Fibroblast of lung (primary cell): ENCODE data around the gene CLN6. TPM values are rescaled to one million over a fixed set of nuclear protein-coding genes. Genes with fewer than 3 reads are reported as not detected.
A peak's percentile ranks its signal among the peaks of the same experiment; 100 is the strongest.

Experiments
- DNase-seq, 2 donors: peaks; one replicate each; pipeline versions ENCODE4 v3.0.0 to v3.0.0-alpha.2; 2010; ENCODE audit warnings: low read depth in 2 of 2
- H2AFZ ChIP-seq: 2 replicates; pipeline ENCODE4 v1.5.1; 2012; ENCODE audit warnings: low read length, control low read depth, inconsistent platforms
- H3K27ac ChIP-seq: 2 replicates; pipeline ENCODE4 v1.5.1; 2011; ENCODE audit warnings: low read length, control low read depth; ENCODE audit not compliant: insufficient read depth
- H3K27me3 ChIP-seq: 2 replicates; pipeline ENCODE4 v1.5.1; 2011; ENCODE audit warnings: mild to moderate bottlenecking, low read length; ENCODE audit not compliant: control insufficient read depth, insufficient read depth
- H3K36me3 ChIP-seq: 2 replicates; pipeline ENCODE4 v1.5.1; 2011; ENCODE audit warnings: low read length; ENCODE audit not compliant: control insufficient read depth, insufficient read depth
- H3K4me1 ChIP-seq: 2 replicates; pipeline ENCODE4 v1.5.1; 2011; ENCODE audit warnings: low read length; ENCODE audit not compliant: control insufficient read depth, insufficient read depth; ENCODE audit errors: extremely low read depth
- H3K4me2 ChIP-seq: 2 replicates; pipeline ENCODE4 v1.5.1; 2011; ENCODE audit warnings: low read length, control low read depth; ENCODE audit not compliant: insufficient read depth; ENCODE audit errors: extremely low read depth
- H3K4me3 ChIP-seq, 4 experiments: fragments of 200-600 bp in 1 of 4; sonication (generic) in 1 of 4; replicated peaks in 1 of 4; 2 replicates each; pipeline ENCODE4 v1.5.1; 2011 to 2016; ENCODE audit warnings: low read length in 4 of 4, low read depth in 3 of 4, mild to moderate bottlenecking in 3 of 4, control low read depth in 2 of 4, inconsistent platforms in 1 of 4, mixed read lengths in 1 of 4; ENCODE audit not compliant: insufficient read depth in 1 of 4; ENCODE audit errors: control extremely low read depth in 1 of 4
- H3K79me2 ChIP-seq: 2 replicates; pipeline ENCODE4 v1.5.1; 2012; ENCODE audit warnings: mild to moderate bottlenecking, low read length, inconsistent platforms; ENCODE audit not compliant: control insufficient read depth, insufficient read depth
- H3K9ac ChIP-seq: 2 replicates; pipeline ENCODE4 v1.5.1; 2011; ENCODE audit warnings: mild to moderate bottlenecking, low read length, control low read depth; ENCODE audit not compliant: insufficient read depth
- H3K9me3 ChIP-seq: 2 replicates; pipeline ENCODE4 v1.5.1; 2012; ENCODE audit warnings: low read depth, low read length; ENCODE audit not compliant: control insufficient read depth, insufficient read depth
- H4K20me1 ChIP-seq: 2 replicates; pipeline ENCODE4 v1.5.1; 2011; ENCODE audit warnings: low read length; ENCODE audit not compliant: control insufficient read depth, insufficient read depth; ENCODE audit errors: extremely low read depth
- EZH2 ChIP-seq: IDR thresholded peaks from 2 replicates; pipeline ENCODE4 v1.5.1; 2012; ENCODE audit warnings: low read length, control low read depth, mild to moderate bottlenecking; ENCODE audit errors: missing control alignments
- polyA plus RNA-seq, 2 donors: library from polyadenylated mRNA; depleted of rRNA in 1 of 2; stranded (reverse) in 1 of 2; unstranded in 1 of 2; fragments of >200 nt; gene quantifications; 2 replicates each; pipeline ENCODE4 v1.2.1, GENCODE V29; 2011 to 2012; ENCODE audit warnings: missing spikeins in 1 of 2
- total RNA-seq: library from RNA; depleted of rRNA; stranded (reverse); fragments of >200 nt; gene quantifications from 2 replicates; pipeline ENCODE4 v1.2.1, GENCODE V29; 2014
- TF ChIP-seq, protein P1 (sequence below), 2 donors: IDR thresholded peaks in 1 of 2; conservative IDR thresholded peaks in 1 of 2; 1 replicate in 1 of 2; 2 replicates in 1 of 2; pipeline ENCODE4 v1.5.1; 2011 to 2012; ENCODE audit warnings: low read length in 2 of 2, control low read depth in 1 of 2, inconsistent platforms in 1 of 2, low read depth in 1 of 2, mild to moderate bottlenecking in 1 of 2

CLN6 gene
- total and polyA plus RNA-seq, 2 donors (not counting 1 experiment from before 2014, with no cell fraction given) = 5.6 to 16.1 TPM

DNA sequence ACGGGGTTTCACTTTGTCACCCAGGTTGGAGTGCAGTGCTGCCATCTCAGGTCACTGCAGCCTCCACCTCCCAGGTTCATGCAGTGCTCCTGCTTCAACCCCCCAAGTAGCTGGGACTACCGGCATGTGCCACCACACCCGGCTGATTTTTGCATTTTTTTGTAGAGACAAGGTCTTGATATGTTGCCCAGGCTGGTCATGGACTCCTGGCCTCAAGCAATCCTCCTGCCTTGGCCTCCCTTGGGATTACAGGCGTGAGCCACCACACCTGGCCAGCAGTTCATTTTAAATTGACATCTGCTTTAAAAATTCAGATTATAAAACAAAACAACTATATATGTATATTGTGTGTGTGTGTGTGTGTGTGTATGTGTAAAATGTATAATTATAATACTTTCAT lies 62.7 kb downstream of the CLN6 start:
- H3K27ac ChIP-seq = no peak overlapping the region
- H3K79me2 ChIP-seq = no peaks in the 10 kb centered on the region

DNA sequence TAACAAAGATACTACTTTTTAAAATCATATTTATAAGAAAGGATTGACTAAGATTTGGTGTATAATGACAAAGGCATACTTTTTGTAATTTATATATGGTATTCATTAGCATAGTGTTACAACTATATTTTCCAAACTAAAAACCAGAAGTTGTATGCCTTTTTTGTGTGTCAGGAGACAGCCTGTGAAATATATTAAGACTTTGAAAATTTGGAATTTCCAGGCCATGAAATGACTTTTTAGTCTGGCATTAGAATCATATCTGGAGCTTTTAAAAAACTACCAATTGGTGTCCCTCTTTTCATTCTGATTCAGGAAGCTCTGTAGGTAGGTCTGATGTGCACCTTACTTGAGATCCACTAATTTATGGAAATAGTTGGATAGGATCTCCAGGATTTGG lies 66.3 kb downstream of the CLN6 start:
- TF ChIP-seq, protein P1, sequence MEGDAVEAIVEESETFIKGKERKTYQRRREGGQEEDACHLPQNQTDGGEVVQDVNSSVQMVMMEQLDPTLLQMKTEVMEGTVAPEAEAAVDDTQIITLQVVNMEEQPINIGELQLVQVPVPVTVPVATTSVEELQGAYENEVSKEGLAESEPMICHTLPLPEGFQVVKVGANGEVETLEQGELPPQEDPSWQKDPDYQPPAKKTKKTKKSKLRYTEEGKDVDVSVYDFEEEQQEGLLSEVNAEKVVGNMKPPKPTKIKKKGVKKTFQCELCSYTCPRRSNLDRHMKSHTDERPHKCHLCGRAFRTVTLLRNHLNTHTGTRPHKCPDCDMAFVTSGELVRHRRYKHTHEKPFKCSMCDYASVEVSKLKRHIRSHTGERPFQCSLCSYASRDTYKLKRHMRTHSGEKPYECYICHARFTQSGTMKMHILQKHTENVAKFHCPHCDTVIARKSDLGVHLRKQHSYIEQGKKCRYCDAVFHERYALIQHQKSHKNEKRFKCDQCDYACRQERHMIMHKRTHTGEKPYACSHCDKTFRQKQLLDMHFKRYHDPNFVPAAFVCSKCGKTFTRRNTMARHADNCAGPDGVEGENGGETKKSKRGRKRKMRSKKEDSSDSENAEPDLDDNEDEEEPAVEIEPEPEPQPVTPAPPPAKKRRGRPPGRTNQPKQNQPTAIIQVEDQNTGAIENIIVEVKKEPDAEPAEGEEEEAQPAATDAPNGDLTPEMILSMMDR (conservative IDR thresholded peaks at IDR 0.05 in 1 of 2, IDR thresholded peaks at IDR 0.05 in 1 of 2; ENCODE audit: low read depth in 1 of 2, low read length in 2 of 2) = no peak
- TF ChIP-seq EZH2 = no peak
- H2AFZ ChIP-seq = no peak overlapping the region
- no peaks in the 10 kb centered on the region for H3K9me3 ChIP-seq
- no peaks in the 10 kb centered on the region for H3K36me3 ChIP-seq
- H3K4me3 ChIP-seq = no peak overlapping the region
- H3K4me1 ChIP-seq = no peaks in the 10 kb centered on the region
- H3K27ac ChIP-seq = no peak overlapping the region
- H3K79me2 ChIP-seq = no peaks in the 10 kb centered on the region
- no peak overlapping the region for H3K9ac ChIP-seq
- no peaks in the 10 kb centered on the region for H3K27me3 ChIP-seq
- no peak overlapping the region for H3K4me2 ChIP-seq
- H4K20me1 ChIP-seq = no peaks in the 10 kb centered on the region
- no peak for DNase-seq

More for the DNA sequence above, 62.7 kb downstream of the CLN6 start:
- H3K9me3 ChIP-seq = no peaks in the 10 kb centered on the region
- DNase-seq = no peak
- H3K4me1 ChIP-seq = no peaks in the 10 kb centered on the region
- no peaks in the 10 kb centered on the region for H3K36me3 ChIP-seq
- H3K4me2 ChIP-seq = no peak overlapping the region
- H3K4me3 ChIP-seq = no peak overlapping the region
- no peaks in the 10 kb centered on the region for H4K20me1 ChIP-seq
- no peak overlapping the region for H3K9ac ChIP-seq
- TF ChIP-seq EZH2 = no peak
- TF ChIP-seq, protein P1 (conservative IDR thresholded peaks at IDR 0.05 in 1 of 2, IDR thresholded peaks at IDR 0.05 in 1 of 2; ENCODE audit: low read depth in 1 of 2, low read length in 2 of 2) = no peak
- no peak overlapping the region for H2AFZ ChIP-seq
- H3K27me3 ChIP-seq = no peaks in the 10 kb centered on the region

DNA sequence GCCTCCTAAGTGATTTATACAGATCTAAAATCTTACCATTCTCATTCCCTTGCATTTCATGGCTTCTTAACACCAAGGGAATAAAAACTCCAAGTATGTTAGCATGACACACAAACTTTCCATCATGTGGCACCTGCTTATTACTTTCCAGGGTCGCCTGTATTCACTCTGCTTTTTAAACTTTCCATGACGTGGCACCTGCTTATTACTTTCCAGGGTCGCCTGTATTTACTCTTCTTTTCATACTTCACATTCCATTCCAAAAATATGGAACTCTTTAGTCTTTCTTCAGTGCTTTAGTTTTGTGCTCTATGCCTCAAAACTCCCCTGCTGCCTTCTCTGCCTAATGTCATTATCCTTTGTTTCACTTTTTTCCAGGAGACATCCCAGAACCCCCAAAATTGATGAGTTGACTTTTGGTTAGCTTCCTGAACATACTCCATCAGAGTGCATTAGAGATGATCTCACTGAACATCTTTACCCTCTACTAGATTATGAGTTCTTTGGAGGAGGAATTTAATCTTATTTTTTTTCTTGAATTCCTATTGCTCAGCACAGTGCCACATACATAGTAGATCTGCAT lies 71.4 kb downstream of the CLN6 start:
- no peaks in the 10 kb centered on the region for H3K9me3 ChIP-seq
- H2AFZ ChIP-seq = no peak overlapping the region
- H3K4me1 ChIP-seq = no peaks in the 10 kb centered on the region
- no peak overlapping the region for H3K4me2 ChIP-seq
- no peaks in the 10 kb centered on the region for H4K20me1 ChIP-seq
- DNase-seq = peak in 1 of 2 donors; percentile 13
- H3K9ac ChIP-seq = no peak overlapping the region
- no peak overlapping the region for H3K4me3 ChIP-seq
- no peak overlapping the region for H3K27ac ChIP-seq
- no peaks in the 10 kb centered on the region for H3K79me2 ChIP-seq
- TF ChIP-seq, protein P1 (conservative IDR thresholded peaks at IDR 0.05 in 1 of 2, IDR thresholded peaks at IDR 0.05 in 1 of 2; ENCODE audit: low read depth in 1 of 2, low read length in 2 of 2) = no peak
- TF ChIP-seq EZH2 = no peak
- H3K36me3 ChIP-seq = peaks cover 2% of the 10 kb centered on the region
- no peaks in the 10 kb centered on the region for H3K27me3 ChIP-seq
